ENCODE results near the gene SPACDR.
A peak's percentile ranks its signal among the peaks of the same experiment; 100 is the strongest.

The SPACDR gene

GRCh38 chr7:100472121-100472851 is 8.2 kb upstream of the SPACDR start:
- Histone ChIP-seq H3K27me3 (no peaks in the 10 kb centered on the region), H3K4me3 (no peak overlapping the region), H3K27ac (peak overlapping the region; percentile 59 to 65), H3K4me1 (peaks cover 0 to 64% (median 43%) of the 10 kb centered on the region in 4 donors), H3K36me3 (peaks cover 4 to 83% (median 20%) of the 10 kb centered on the region in 3 donors), H3K9me3 (no peaks in the 10 kb centered on the region)
- TF ChIP-seq, protein P1, sequence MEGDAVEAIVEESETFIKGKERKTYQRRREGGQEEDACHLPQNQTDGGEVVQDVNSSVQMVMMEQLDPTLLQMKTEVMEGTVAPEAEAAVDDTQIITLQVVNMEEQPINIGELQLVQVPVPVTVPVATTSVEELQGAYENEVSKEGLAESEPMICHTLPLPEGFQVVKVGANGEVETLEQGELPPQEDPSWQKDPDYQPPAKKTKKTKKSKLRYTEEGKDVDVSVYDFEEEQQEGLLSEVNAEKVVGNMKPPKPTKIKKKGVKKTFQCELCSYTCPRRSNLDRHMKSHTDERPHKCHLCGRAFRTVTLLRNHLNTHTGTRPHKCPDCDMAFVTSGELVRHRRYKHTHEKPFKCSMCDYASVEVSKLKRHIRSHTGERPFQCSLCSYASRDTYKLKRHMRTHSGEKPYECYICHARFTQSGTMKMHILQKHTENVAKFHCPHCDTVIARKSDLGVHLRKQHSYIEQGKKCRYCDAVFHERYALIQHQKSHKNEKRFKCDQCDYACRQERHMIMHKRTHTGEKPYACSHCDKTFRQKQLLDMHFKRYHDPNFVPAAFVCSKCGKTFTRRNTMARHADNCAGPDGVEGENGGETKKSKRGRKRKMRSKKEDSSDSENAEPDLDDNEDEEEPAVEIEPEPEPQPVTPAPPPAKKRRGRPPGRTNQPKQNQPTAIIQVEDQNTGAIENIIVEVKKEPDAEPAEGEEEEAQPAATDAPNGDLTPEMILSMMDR (IDR thresholded peaks at IDR 0.05) = no peak
- intact Hi-C loops (cut with DNase I; ENCODE audit: low total_unique reads) = loop anchor here (10.0 kb wide), 1 partner anchor 203 kb away; the partner anchor contains the start of gene GNB2
- DNase-seq = no peak

DNA sequence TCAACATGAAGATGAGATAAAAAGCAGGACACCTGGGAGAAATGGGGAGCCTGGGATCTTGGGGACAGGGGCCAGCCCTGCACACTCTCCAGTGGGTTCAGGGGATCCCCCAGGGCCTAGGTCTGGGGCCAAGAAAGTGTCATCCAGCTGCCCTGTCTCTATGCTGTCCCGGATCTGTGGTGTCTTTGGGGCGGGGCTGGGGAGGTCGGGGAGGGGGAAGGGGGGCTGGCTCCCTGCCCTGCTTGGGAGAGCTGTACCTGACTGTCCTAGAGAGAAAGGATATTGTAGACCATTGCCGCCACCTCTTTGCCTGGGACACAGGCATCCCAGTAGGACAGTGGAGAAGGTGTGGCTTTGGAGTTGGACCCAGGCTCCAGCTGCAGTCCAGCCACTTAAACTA is 7.0 kb upstream of the SPACDR start:
- Histone ChIP-seq H3K4me1 (peaks cover 0 to 64% (median 38%) of the 10 kb centered on the region in 4 donors), H3K27me3 (no peaks in the 10 kb centered on the region), H3K27ac (no peak overlapping the region), H3K9me3 (no peaks in the 10 kb centered on the region), H3K36me3 (peaks cover 4 to 85% (median 20%) of the 10 kb centered on the region in 3 donors), H3K4me3 (no peak overlapping the region)
- intact Hi-C loops (cut with DNase I; ENCODE audit: low total_unique reads) = loop anchor here (10.0 kb wide), 1 partner anchor 204 kb away; the partner anchor contains the start of gene GNB2
- no peak for DNase-seq
- TF ChIP-seq, protein P1 (IDR thresholded peaks at IDR 0.05) = no peak

DNA sequence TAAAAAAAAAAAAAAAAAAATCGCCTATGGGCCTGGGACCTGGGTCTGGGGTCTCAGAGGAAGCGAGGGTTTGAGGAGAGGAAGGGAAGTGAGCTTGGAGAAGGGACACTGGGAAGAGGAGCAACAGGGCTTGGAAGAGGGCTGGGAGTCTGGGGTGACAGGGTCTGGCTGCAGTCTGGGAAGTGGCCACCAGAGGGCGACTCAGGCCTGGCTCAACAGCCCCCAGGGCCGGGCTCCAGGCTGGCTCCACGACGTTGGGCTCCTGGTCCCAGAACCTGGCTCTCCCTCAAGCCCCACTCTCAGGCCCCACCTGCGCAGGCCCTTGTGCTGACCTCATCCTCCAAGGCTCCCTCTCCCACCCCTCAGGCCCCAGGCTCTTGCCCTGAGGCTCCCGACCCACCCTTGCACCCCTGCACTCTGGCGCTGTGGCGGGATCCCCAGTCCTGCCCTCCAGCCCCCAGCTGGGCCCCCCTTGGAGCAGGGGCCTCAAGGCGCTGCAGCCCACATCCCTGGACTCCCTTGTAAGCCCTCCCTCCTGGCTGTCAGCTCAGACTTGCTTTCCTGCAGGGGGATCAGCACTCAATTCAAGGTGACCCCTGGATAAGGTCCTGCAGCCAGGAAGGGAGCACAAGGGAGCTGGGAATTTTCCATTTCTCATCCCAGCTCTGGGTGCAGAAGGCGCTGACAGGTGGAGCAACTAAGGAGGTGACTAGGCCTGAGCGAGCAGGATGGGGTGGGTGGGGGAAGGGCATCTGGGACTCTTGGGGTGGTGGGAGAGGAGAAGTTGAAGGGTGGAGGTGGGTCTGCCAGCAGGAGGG is 5.4 kb upstream of the SPACDR start:
- H3K27ac ChIP-seq = peak overlapping the region in 1 of 2 donors; percentile 38
- peaks cover 0 to 55% (median 36%) of the 10 kb centered on the region in 4 donors for H3K4me1 ChIP-seq
- peak; percentile 82 to 89 for DNase-seq
- H3K9me3 ChIP-seq = no peaks in the 10 kb centered on the region
- peaks cover 4 to 71% (median 19%) of the 10 kb centered on the region in 3 donors for H3K36me3 ChIP-seq
- no peaks in the 10 kb centered on the region for H3K27me3 ChIP-seq
- TF ChIP-seq, protein P1 (IDR thresholded peaks at IDR 0.05) = peak; percentile 92 to 95
- no peak overlapping the region for H3K4me3 ChIP-seq
- intact Hi-C loops (cut with DNase I; ENCODE audit: low total_unique reads) = loop anchor here (5.0 to 10.0 kb wide), 4 partner anchors 88 to 395 kb away; partner anchors contain the start of genes EPO, GNB2 and TRIP6

DNA sequence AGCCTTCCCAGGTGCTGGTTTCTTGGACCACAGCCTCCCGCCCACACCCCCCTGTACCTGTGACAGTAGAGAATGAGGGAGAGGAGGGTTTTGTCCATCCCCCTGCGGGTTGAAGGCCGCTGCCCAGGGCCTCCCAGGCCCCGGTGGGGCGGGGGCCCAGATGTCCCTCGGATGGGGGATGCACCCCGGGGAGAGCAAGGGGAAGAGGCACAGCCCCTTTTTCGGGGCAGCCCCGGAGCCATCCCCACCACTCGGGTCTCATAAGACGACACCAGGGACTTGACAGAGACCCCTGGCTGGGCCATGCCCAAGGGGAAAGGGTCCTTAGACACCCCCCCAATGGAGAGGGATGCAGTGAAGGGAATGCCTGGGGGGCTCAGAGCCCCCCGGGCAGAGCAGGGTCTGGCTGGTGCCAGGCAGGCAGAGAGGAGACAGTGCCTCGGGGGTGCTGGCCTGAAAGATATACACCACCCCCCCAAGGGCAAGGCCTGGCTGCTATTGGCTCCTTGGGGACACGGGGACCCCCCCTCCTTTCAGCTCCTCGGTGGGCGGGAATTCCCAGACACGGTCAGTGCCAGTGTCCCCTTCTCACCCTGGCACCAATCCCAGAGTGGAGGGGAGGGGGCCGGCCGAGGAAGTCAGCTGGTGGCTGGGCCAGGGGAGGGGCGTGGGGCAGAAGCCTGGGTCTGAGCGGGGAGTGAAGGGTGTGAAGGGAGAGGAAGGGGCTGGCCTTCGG is 3.7 kb upstream of the SPACDR start:
- Histone ChIP-seq H3K27me3 (no peaks in the 10 kb centered on the region), H3K4me3 (no peak overlapping the region), H3K36me3 (peaks cover 0 to 60% (median 11%) of the 10 kb centered on the region in 3 donors), H3K27ac (peak overlapping the region in 1 of 2 donors; percentile 63), H3K4me1 (peaks cover 0 to 50% (median 27%) of the 10 kb centered on the region in 4 donors), H3K9me3 (no peaks in the 10 kb centered on the region)
- no peak for DNase-seq
- intact Hi-C loops (cut with DNase I; ENCODE audit: low total_unique reads) = loop anchor here (5.0 to 10.0 kb wide), 3 partner anchors 89 to 397 kb away; partner anchors contain the start of genes EPO and TRIP6
- TF ChIP-seq, protein P1 (IDR thresholded peaks at IDR 0.05) = no peak

Measured in tibial artery (tissue), 4 donors.